HG02852 (cell line): ENCODE measurements around the gene CLASRP.
"Not testable (repeated sequence)": the region's sequence is repeated elsewhere in the genome, so short reads cannot be mapped to it uniquely, and the experiment has no call there.

Experiments used
- ATAC-seq: cut with Tn5 transposase; IDR thresholded peaks from one replicate; pipeline ENCODE4 v1.9.1; 2021; ENCODE audit warnings: mild to moderate bottlenecking, moderate library complexity; ENCODE audit not compliant: unreplicated experiment

The CLASRP gene

GRCh38 chr19:45100201-45100600 is 61.4 kb downstream of the CLASRP start:
- ATAC-seq: no peak

DNA sequence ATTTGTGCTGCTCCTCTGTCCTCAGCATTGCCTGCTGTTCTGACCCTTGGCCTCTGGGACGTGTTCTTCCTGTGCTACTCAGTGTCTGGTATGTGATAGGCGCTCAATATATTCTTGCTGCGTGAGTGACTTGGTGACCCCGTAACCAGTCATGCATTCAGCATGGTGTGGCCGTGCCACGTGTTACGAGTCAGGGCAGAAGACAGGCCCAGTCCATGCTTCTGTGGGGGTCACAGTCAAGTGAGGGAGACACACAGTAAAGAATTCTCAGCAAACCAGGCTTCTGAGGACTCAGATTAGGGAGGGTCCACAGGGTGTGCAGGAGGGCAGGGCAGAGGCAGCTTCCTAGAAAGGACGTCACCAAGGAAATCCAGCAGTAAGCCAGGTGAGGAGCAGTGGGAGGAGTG is 62.0 kb downstream of the CLASRP start:
- ATAC-seq: no peak

DNA sequence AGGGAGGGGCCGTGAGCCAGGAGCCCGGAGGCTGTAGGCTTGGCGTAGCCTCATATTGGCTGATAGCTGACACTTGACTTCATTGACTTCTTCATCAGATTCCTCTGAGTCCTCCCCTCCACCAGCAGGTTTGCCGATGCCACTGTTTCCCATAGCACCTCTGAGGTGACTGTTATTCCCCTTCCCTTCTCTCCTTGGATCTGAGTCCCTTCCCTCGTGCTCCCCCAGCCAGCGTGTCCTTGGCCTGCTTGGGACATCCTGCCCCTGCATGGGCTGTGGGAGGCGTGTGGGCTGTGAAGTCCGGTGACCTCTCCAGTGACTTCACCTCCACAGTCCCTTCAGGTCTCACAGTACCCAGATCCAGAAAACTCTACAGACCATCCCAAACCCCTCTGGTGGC is 63.0 kb downstream of the CLASRP start:
- no peak for ATAC-seq

DNA sequence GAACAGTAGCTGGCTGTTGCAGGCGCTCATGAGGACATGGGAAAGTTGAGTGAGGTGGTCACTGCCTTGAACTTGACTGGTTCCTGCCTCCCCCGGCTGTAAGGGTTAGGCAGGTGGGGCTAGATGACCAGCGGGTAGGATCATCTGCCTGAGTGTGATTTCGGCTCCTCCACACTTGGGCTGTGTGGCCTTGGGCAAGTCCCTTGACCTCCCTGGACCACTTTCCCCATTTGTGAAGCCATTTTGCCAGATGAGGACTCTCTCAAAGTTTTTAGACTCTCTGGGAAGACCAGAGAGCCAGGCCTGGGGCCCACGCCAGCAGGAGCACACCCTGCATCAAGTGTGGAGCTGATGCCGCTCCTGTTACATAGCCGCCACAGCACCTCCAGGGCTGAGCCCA is 63.6 kb downstream of the CLASRP start:
- no peak for ATAC-seq

- no peak for ATAC-seq
Observed at GRCh38 chr19:45103156-45103507, 64.3 kb downstream of the CLASRP start.

- ATAC-seq: no peak
Observed at GRCh38 chr19:45103508-45104319, 64.9 kb downstream of the CLASRP start.

DNA sequence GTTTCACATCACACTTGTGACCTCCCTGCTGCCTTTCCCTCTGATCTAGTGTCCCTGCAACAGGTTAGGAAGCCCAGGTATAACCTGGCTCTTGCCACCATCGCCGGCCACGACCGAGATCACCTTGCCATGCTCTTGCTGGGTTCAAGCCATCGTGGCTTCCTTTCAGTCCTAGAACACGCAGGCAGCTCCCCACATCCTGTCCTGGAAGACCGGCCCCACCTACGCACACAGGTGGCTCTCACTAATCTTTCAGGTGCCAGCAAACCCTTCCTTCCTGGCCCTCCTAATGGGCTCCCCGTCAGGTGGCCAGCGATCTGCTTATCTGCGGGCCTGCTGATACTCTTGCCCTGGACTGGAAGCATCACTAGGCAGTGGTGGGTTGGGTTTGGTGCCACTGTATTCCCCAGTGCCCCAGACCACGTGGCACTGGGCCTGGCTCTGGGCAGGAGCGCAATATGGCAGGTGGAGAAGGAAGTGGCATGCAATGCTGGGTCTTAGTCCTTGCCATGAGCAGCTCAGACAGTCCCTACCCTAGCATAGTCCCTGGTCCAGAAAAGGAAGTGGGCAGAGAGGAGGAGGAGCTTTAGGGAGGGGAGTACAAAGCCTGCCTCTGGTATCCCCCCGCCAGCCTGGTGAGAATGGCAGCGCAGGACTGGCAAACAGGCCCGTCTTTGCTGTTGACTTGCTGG is 66.0 kb downstream of the CLASRP start:
- no peak for ATAC-seq

GRCh38 chr19:45106363-45106762 is 67.5 kb downstream of the CLASRP start:
- not testable (repeated sequence) for ATAC-seq

- ATAC-seq: no peak
Observed at GRCh38 chr19:45107621-45108150, 68.8 kb downstream of the CLASRP start.

DNA sequence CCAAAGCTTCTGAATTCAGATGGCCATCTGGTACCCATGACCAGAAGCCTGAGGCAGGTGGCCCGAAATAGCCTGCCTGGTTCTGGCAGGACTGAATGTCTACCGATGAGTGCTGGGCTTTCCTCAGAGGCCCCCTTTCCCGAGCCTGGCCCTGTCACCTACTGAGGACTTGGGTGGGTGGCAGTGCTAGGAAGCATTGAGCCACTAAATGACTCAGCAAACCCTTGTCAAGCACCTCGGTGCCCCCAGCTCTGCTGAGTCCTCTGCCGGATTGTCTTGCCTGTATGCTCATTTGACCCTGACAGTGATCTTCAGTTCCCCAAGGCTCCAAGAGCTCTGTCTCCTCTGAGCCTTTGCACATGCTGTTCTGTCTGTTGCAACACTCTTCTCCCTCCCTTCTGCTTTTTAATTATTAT is 72.0 kb downstream of the CLASRP start:
- no peak for ATAC-seq

GRCh38 chr19:45112111-45112827 is 73.4 kb downstream of the CLASRP start:
- ATAC-seq: no peak

GRCh38 chr19:45113628-45114027 is 74.8 kb downstream of the CLASRP start:
- ATAC-seq: no peak

GRCh38 chr19:45114116-45114515 is 75.3 kb downstream of the CLASRP start:
- ATAC-seq: no peak

DNA sequence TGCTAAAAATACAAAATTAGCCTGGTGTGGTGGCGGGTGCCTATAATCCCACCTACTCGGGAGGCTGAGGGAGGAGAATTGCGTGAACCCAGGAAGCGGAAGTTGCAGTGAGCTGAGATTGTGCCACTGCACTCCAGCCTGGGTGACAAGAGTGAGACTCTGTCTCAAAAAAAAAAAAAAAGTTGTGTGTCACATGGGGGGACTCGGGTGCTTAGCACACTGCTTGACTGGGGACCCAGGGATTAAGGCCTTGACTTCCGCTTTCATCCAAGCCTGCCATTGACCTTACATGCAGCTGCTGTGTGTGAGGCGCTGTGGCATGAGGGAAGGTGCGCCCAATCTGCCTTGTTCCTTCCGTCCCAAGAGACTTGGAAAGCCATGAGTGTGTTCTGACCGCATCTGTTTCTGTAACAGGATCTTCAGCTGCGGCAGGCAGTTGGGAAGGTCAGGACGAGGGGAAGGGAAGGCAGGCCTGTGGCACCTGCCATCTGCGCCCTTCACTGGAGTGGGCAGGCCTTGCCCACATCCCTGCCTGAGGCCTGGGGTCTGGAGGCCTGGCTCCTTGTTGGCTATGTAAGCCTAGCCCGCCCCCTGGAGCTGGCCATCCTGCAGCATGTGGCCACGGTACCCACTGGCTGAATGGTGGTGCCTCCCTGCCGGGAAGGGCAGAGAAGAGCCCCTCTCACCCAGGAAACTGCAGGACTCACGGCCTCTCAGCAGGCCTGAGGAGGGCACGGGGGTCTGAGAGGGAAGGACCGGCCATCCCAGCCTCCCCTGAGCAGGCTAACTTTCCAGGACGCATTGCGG is 77.2 kb downstream of the CLASRP start:
- ATAC-seq: no peak

DNA sequence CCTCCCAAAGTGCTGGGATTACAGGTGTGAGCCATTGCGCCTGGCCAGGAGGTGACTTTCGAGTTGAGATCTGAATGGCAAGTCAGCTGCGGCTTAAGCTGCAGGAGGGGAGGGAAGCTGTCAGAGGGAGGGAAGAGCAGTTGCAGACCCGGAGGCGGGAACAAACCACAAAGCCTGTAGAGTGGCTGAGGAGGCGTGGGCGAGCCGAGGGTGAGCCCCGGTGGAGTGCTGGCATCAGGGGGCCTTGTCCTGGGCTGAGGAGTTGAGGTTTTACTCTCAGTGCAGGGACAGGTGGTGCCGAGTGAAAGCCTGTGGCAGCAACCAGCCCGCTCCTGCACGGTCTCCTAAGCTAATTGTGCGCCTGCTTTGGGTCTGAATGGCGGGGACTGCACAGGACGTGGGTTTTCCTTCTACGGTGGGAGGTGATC is 78.3 kb downstream of the CLASRP start:
- no peak for ATAC-seq

- no peak for ATAC-seq
Observed at GRCh38 chr19:45117671-45118070, 78.8 kb downstream of the CLASRP start.

DNA sequence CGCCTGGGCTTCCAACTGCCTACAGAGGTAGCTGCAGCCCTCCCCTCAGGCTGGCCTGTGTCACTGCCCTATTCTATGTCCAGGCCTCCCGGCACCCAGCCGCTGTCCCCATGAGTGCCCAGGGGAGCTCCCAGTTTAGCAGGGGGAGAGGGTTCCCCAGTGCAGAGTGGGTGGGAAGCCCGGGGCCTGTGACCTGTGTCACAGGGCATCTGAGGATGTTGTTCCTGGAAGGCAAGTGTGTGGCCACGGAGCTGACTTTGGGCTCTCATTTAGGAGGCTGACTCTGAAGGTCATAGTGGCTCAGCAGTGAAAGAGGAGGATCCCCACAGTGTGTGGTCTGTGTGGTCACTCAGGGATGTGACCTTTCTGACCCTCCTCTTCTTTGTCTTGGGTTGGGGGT is 79.3 kb downstream of the CLASRP start:
- ATAC-seq: no peak

DNA sequence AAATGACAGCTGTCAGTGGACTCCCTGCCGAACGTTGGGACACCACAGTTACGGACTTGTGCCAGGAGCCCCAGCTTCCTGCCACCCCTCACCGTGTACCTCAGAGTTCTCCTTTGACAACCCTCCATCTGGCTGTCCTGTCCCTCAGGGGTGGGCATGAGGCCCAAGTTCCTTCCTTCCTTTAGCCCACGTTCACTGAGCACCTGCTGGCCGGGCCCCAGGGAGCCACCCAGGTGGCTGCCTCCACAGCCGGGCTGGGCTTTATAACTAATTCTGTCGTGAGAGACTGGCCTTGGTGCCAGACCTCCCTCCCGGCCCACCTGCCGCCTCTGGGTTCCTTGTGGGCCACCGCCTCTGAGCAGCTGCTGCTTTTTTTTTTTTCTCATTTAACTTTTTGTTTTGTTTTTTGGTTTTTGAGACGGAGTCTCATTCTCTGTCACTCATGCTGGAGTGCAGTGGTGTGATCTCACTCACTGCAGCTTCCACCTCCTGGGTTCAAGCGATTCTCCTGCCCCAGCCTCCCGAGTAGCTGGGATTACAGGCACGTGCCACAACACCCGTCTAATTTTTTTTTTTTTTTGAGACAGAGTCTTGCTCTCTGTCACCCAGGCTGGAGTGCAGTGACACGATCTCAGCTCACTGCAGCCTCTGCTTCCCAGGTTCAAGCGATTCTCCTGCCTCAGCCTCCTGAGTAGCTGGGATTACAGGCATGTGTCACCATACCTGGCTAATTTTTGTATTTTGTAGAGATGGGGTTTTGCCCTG is 79.9 kb downstream of the CLASRP start:
- not testable (repeated sequence) for ATAC-seq

GRCh38 chr19:45119582-45119981 is 80.7 kb downstream of the CLASRP start:
- no peak for ATAC-seq
